ENCODE data around the gene SLIRP.
A peak's percentile ranks its signal among the peaks of the same experiment; 100 is the strongest.
"Not testable (repeated sequence)": the region's sequence is repeated elsewhere in the genome, so short reads cannot be mapped to it uniquely, and the experiment has no call there.

Gene SLIRP

DNA sequence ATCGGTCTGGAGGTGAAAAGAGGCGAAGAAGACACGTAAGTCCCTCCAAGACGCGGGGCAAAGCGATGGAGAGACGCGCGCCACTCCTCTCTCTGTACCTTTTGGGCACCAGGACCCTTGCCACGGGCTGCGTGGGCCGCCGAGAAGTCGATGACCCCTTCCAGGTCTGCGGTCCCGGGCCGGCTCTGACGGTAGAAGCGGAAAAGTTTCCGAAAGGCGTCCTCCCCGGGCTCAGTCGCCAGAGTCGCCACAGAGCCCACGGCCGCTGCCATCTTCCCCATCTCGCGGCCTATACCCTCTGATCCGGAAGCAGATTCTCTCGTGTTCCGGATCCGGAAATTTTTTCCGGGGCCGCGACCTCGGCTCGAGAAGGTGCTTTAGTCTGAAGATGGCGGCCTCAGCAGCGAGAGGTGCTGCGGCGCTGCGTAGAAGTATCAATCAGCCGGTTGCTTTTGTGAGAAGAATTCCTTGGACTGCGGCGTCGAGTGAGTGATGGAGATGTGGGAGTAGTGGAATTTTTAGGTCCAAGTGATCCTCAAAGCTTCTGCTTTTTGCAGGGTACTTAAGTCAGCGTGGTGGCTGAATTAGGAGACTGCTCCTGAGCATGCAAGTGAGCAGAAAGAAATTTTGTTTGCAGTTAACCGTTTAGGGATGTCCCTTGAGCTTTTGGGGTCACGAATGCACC is at the start of gene SLIRP, which contains the start of gene ALKBH1:
SLIRP (plus strand) TSS at position 380 of the 685 bp plus-strand sequence; CDS start at position 389, 9 bp downstream.
ALKBH1 (minus strand) TSS at position 300 of the 685 bp plus-strand sequence; CDS start at position 281, 19 bp downstream.
- peak; percentile 38 for DNase-seq (ENCODE audit: low read depth, low spot score)

DNA sequence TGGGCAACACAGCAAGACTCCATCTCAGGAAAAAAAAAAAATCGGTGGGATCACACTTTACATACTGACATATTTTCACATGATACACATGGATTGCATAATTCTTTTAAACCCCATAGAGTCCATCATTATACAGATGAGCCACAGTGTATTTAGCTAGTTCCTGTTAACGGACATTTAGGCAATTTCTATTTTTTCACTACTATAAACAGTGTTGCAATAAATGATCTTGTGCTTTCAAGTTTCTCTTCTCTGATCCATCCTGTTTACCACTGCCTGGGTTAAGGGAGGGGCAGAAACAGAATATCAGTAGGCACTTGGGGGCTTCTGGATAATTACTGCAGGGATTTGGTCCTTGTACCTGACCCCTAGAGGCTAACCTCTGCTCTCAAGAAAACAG is 48.1 kb upstream of the SLIRP start:
- no peak for DNase-seq (ENCODE audit: low read depth, low spot score)

DNA sequence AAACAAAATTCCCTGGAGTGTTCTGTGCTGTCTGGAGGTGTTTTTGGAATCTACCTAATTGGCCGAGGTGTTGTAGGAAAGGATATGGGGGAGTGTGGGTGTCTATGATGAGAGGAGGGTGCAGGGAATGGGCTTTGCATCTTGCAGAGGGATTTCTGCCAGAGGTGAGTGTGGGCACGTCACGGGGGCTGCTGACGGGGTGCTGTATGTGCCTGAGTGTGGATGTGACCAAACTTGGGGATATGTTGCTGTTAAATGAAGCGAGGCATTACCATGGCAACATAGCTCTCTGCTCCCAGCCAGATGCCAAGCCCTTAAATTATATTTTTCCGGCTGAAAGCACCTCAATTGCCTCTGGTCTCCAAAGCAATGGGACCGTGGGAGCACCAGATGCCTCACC is 47.1 kb upstream of the SLIRP start:
- no peak for DNase-seq (ENCODE audit: low read depth, low spot score)

DNA sequence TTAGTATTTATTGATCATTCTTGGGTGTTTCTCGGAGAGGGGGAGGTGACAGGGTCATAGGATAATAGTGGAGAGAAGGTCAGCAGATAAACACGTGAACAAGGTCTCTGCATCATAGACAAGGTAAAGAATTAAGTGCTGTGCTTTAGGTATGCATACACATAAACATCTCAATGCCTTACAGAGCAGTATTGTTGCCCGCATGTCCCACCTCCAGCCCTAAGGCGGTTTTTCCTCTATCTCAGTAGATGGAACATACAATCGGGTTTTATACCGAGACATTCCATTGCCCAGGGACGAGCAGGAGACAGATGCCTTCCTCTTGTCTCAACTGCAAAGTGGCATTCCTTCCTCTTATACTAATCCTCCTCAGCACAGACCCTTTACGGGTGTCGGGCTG is 46.3 kb upstream of the SLIRP start:
- not testable (repeated sequence) for DNase-seq (ENCODE audit: low read depth, low spot score)

DNA sequence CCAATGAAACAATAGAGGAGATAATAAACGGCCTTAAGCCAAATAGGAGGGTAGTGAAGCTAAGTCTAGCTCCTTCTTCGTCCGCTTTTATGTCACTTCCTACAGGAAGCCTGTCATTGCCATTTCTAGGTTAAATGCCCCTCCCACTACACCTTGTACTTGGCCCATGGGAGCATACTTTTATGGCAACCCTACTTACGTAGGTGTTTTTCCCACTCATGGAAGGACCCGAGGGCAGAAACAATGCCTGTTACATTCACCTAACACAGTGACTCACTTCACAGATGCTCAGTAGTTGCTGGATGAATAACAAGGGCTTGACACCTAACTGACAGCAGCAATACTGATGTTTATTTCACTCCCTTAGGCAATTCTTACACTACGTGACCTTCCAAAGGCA is 44.6 kb upstream of the SLIRP start:
- DNase-seq (ENCODE audit: low read depth, low spot score) = no peak

DNA sequence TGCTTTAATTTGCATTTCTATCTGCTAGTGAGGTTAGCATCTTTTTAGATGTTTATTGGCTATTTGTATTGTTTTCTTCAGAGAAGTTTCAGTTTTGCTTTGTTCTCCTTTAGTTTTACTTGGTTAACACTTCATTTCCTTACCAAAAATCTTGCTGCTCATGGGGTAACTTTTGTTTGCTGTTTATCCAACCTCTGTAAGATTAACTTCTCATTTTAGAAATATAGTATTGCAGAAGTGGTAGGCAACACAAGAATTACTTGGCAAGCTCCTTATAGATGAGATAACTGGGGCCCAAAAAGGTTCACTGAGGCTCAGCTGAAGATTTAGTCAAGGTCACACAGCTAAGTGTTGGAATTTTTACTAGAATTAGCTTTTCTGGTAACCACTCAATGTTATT is 40.6 kb upstream of the SLIRP start:
- no peak for DNase-seq (ENCODE audit: low read depth, low spot score)

DNA sequence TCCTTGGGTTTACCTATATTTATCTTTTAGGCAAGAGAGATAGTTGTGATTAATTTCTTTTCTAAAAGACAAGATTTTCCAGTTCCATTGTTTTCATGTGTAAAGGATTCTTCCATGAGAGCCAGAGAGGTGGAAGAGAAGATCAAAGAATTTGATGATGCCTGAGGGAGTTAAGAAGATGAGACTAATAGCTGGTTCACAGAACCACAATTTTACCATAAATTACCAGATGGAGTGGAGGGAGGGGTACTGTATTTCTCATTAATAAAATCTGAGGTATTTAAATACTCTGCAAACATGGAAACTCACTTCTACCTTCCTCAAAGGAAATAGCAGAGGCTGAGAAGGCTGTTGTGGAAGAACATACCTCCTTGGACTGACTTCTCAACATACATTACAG is 34.7 kb upstream of the SLIRP start:
- no peak for DNase-seq (ENCODE audit: low read depth, low spot score)

DNA sequence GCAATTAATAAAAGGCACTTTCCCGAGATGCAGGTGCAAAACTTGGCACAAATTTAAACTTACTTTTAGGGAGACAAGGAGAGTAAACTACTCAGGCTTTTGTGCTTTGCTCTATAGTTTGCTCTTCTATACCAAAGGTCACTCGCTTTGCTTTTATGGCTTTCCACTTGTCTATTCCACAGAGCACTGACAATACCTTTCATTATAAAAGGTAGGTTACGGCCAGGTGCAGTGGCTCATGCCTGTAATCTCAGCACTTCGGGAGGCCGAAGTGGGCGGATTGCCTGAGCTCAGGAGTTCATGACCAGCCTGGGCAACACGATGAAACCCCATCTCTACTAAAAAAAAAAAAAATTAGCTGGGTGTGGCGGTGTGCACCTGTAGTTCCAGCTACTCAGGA is 33.0 kb upstream of the SLIRP start:
- no peak for DNase-seq (ENCODE audit: low read depth, low spot score)

DNA sequence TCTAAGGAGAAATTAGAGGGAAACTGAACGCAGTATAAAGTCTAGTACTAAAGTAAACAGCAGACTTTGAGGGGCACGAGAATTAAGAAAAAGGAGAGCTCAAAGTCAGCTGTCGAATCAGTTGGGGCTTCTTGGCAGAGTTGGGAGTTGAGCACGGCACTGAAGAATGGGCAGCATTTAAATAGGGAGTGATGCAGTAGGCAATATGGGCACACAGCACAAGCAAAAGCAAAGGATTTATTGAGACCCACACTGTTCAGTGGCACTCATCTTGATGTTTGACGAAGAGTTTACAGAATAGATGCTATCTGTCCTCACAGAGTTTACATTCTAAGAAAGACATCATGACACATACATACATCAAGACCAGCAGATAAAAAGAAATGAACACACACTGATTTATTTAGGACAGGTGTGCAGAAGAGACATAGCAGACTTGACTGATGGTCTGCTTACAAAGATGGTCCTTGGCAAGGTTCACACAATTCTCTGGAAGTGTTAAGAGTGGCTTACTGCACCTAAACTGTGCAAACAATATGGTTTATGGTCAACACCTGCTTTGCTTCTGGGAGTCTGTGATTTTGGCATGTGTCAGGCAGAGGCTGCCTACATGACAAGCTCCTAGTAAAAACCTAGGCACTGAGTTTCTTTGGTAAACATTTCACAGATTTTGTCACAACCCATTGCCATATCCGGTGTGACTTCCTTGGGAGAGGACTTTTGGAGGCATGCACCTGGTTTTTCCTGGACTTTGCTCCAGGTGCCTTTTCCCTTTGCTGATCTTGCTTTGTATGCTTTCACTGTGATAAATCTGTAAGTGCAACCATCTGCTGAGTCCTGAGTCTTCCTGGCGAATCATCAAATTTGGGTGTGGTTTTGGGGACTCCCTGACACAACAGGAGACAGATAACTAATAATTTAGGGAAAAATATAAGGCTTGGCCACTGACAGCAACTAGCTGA is 26.4 kb upstream of the SLIRP start:
- DNase-seq (ENCODE audit: low read depth, low spot score) = no peak

DNA sequence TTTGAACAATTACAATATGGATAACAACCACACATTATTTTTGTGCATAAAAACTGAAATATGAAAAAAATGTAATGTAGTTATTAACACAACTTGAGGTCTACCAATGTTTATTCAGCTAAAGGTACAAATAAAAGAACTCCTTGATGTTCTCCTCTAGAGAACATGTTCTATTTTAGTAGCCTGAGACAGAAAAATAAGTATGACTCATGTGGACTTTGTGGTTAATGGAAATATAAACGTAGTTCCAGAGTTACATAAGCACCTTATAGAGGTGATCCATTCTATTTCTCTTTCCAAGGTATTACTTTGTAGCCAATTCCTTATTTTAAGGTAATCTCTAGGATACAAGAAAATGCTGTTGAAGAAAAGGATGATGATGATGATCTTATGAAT is 25.7 kb upstream of the SLIRP start:
- DNase-seq (ENCODE audit: low read depth, low spot score) = no peak

DNA sequence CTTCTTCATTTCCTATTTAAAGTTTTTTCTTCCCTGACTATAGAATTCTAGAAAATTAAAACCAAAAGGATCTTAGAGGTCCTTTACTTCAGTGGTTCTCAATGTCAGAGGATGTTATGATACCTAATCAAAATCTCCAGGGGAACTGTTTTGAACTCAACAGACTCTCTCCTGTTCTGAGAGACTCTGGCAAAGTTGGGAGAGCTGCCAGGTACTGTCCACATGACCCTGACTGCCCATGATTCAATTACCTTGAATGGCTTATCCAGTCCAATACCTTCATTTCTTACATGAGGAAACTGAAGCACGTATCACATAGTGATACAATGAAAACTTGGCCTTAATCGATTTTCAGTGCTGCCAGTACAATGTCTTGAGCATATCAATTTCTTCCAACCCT is 16.6 kb upstream of the SLIRP start:
- no peak for DNase-seq (ENCODE audit: low read depth, low spot score)

DNA sequence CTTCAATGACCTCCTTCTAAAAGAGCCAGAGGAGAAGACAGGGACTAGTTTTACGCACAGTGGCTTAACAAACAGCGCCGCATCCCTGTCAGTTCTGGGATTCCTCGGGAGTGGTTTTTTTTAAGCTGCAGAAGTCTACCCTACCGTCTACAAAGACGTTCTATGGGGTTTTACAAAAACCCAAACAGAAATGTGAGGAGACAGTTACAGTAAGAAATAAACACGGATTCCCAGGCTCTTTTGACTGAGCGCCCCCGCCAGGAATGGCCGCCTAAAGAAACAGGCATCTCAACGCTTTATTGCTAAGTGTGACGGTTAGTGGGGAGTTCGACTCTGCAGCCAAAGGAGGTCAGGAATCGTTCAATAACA is 564 bp upstream of the SLIRP start:
- DNase-seq (ENCODE audit: low read depth, low spot score) = no peak

DNA sequence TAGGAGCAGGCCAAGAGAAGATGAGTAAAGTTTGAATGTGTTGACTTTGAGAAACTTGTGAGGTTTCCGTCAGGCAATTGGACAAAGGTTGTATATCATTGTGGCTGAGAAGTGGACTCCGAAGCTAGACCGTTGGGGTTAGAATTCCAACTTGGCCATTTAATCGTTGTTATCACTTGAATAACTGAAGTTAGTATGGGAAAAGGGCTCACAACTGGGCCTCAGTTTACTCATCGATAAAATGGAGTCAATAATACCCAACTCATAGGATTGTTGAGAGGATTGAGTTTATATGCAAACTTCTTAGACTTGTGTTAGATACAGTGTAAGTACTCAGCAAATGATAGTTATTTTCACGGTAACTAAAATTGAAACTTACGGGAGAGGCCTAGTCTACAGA is 846 bp downstream of the SLIRP start:
- DNase-seq (ENCODE audit: low read depth, low spot score) = no peak

DNA sequence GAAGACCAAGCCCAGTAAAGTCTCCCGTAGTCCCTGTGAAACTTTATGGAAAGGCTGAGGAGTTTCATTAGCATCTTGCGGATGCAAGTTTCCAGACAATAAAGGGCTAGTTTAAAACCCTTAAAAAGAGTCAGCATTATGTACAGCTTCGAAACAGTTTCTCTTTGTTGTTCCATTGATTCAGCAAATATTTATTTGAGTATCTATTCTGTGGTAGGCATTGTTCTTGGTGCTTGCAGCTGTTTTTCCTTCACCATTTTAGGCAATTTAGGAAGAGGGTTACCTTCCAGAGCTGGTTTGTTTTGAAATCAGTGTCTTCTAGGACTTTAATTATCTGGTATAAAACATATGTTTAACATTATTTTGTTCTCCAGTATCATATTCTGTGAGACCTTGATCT is 1.5 kb downstream of the SLIRP start:
- DNase-seq (ENCODE audit: low read depth, low spot score) = no peak

DNA sequence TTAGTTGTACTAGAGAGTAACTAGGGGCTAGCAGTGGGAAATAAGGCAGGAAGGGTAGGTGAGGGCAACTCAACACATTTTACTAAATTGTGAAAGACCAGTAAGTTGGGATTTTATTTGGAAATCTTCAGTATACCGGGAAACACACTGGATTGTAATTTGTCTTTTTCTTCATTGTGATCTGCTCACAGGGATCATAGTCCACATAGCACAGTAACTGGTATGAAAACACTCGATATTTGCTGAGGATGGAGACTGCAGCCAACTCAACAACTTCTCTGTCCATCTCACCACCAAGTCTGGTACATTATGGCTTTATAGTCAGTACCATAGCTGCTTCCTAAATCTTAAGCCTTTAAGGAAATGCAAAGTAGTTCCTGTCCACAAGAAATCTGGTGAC is 2.5 kb downstream of the SLIRP start:
- no peak for DNase-seq (ENCODE audit: low read depth, low spot score)

DNA sequence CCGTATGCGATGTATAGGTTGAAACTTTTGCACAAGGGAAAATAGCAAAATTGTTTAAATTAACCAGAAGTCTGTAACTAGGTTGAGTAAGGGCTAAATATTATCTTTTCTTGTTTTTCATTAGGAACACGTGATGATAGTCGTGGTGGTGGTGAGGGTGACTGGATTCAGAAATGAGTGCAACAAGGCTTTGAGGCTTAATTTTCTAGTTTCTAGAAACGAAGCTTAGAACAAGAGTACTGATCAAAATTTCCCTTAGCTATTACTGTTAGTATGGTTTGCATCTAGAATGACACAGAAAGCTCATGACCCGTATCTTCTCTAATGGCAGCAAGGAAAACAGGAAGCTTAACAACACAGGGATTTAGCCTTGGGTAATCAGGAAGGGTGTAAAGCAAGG is 7.0 kb downstream of the SLIRP start:
- no peak for DNase-seq (ENCODE audit: low read depth, low spot score)

DNA sequence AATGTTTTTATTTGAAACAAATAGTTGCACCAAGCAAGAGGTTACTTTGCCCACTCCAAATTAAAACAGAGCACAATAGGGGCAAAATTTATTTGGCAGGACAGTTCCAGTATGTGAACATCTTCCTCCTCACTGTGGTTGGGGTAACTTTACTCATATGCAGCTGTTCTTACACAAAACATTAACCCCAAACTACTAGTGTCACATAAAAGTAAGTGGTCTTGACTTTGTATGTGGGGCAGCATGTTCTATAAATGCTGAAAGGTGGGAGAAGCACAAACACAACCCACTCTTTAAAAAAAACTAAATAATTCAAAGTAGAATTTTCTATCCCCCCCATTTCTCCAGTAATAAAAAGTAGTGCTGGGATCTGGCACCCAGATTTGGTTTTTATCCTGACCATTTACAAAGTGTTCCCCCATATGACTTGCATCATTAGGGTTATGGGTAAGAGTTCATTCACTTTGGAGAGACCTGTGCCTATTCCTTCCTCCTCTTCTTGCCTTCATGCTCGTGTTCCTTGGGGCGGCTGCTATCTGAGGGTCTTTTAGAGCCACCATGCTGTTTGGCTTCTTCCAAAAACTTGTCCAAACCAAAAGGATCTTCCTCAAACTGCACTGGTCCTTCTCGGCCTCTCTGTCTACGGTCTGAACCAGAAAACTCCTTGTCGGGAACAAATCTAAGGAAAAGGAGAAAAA is 9.9 kb downstream of the SLIRP start:
- no peak for DNase-seq (ENCODE audit: low read depth, low spot score)

DNA sequence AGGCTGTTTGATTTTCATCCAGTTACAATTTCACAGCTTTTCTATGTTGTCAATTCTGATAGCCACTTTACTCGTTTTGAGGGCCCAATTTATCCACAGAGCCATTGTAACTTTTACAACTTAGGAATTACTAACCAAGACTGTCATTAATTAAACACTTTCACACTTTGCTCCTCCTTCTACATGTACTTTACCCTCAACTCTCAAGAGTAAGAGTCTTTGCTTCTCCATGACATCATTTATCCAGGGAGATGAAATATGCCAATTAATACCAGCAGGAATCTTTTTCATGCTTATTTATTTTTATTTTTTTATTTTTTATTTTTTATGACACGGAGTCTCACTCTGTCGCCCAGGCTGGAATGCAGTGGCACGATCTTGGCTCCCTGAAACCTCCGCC is 13.5 kb downstream of the SLIRP start:
- no peak for DNase-seq (ENCODE audit: low read depth, low spot score)

DNA sequence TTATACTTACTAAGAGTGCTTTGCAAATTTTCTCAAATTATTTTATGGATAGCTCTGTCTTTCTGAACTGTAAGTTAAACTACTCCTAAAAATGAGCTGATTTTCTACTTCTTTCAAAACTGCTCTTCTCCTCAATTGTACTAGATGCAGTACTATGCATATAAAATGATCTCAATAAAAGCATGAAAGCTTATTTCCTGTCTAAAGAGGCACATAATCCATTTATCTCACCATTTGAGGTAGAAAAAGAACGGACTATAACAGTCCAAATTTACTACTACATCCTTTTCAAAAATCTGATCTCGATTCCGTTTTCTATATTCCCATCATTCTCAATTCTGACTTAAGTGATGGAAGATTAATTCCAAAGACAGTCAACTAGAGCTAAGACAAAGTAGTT is 14.4 kb downstream of the SLIRP start:
- no peak for DNase-seq (ENCODE audit: low read depth, low spot score)

DNA sequence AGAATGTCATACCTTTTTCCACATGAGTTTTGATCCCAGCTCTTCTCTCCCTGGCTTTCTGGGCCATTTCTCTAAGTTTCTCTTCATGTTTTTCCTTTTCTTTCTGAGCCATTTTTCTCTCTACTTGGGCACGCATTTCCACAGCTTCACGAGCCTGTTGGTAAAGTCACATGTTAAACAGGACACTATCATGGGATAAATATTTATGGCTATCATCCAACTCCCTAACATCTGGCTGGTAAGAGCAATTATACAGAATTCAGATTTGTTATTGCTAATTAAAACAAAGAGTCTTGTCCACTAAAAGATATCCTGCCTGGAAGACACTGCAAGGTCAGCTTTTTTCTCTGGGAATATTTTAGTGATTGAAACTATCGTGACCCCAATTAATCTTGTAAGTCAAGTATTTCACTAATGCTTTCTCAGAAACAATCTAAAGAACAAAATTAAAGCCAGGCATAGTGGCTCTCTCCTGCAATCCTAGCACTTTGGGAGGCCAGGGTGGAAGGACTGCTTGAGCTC is 23.1 kb downstream of the SLIRP start:
- DNase-seq (ENCODE audit: low read depth, low spot score) = no peak

DNA sequence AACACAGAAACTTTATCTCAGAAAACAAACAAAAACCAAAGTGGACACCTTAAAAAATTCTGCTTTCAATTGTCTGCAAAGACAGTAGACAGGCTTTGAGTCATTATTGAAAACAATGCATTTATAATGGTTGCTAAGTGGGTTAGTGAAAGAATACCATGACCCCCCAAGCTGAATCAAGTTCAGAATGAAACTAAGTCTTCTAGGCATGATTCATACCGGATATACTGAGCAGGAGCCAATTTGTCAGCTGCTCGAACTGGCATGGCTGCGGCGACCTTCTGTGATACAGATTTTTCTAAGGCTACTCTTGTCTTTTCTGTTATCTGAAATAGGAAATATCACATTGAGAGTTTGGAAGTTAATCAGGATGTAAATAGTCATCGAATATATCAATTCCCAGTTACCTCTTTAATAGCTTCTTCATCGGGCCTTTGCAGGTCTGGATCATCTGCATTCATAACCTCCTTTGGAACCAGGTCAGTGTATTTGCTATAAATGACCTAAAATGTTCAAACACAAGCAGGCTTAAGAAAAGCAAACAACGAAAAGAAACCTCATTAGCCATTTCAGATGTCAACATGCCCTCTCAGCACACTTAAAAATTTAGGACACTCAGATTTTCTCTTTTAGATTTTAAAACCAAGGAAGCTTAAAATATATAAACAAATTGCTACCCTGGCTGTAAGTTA is 30.8 kb downstream of the SLIRP start:
- no peak for DNase-seq (ENCODE audit: low read depth, low spot score)

DNA sequence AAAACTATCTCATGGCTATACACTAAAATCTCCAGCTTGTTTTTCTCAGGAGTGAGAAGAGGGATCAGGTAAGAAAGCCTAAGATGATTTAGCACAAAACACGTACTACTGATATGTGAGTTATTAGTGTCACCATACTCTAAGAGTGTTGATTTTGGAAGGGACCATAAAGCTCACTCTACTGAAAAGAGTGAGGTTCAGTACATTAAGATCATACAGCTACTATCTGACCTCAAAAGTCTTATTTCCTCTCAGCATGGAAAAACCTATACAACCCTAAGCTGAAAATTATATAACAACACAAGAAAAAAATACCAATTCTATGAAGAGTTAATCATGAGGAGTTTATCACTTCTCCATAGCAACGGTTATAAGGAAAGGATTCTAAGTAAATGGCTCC is 33.5 kb downstream of the SLIRP start:
- no peak for DNase-seq (ENCODE audit: low read depth, low spot score)
